Mucosa of descending colon (tissue), 3 donors: ENCODE measurements around the gene HOXB13. TPM values are rescaled to one million over a fixed set of nuclear protein-coding genes. Genes with fewer than 3 reads are reported as not detected.

Source experiments
- ATAC-seq: fragments of 200-7000 bp; cut with Tn5 transposase; one replicate; pipeline ENCODE4 v1.9.1; 2020; ENCODE audit warnings: mild to moderate bottlenecking, moderate library complexity
- DNase-seq, 3 donors: peaks; one replicate each; pipeline ENCODE4 v3.0.0-alpha.2; 2020
- H3K36me3 ChIP-seq: fragments of 200-600 bp; one replicate; pipeline ENCODE4 v1.8.0; 2021; ENCODE audit warnings: low read depth, mild to moderate bottlenecking
- H3K4me1 ChIP-seq: fragments of 200-600 bp; one replicate; pipeline ENCODE4 v1.8.0; 2021; ENCODE audit warnings: low read depth, mild to moderate bottlenecking
- H3K4me3 ChIP-seq: fragments of 200-600 bp; one replicate; pipeline ENCODE4 v1.8.0; 2021; ENCODE audit warnings: mild to moderate bottlenecking
- H3K9me3 ChIP-seq: fragments of 200-600 bp; one replicate; pipeline ENCODE4 v1.8.0; 2021; ENCODE audit warnings: mild to moderate bottlenecking
- CTCF ChIP-seq: fragments of 200-600 bp; IDR thresholded peaks from one replicate; pipeline ENCODE4 v1.8.0; 2022; ENCODE audit warnings: antibody characterized with exemption, mild to moderate bottlenecking
- intact Hi-C, 2 donors: fragments of 100-400 bp; cut with DNase I in 1 of 2; cut with micrococcal nuclease in 1 of 2; formaldehyde crosslinking; loops; one replicate each; pipeline versions ENCODE4 v1.11.0 to v1.11.1; 2022; cut with DNase I, micrococcal nuclease
- total RNA-seq, 3 donors: library from RNA; stranded (reverse); fragmentation: NEBNext Ultra II Directional in 2 of 3; extraction: Animal tissue kit (Norgen Biotek cat#: 25700) in 2 of 3; gene quantifications; one replicate each; pipeline versions ENCODE4 v1.2.1 to v1.2.4, GENCODE V29; 2021 to 2023
- donor health status: DM: no; HTN: no; CAD: no; lungs with moderate emphysema.
- donor health status: DM: no; HTN: no; CAD: no.
- donor health status: DM: no; HTN: yes; CAD: no.

Gene HOXB13
- total RNA-seq, 3 donors from 2014 or later = 12.2 to 65.4 (median 48.2) TPM

DNA sequence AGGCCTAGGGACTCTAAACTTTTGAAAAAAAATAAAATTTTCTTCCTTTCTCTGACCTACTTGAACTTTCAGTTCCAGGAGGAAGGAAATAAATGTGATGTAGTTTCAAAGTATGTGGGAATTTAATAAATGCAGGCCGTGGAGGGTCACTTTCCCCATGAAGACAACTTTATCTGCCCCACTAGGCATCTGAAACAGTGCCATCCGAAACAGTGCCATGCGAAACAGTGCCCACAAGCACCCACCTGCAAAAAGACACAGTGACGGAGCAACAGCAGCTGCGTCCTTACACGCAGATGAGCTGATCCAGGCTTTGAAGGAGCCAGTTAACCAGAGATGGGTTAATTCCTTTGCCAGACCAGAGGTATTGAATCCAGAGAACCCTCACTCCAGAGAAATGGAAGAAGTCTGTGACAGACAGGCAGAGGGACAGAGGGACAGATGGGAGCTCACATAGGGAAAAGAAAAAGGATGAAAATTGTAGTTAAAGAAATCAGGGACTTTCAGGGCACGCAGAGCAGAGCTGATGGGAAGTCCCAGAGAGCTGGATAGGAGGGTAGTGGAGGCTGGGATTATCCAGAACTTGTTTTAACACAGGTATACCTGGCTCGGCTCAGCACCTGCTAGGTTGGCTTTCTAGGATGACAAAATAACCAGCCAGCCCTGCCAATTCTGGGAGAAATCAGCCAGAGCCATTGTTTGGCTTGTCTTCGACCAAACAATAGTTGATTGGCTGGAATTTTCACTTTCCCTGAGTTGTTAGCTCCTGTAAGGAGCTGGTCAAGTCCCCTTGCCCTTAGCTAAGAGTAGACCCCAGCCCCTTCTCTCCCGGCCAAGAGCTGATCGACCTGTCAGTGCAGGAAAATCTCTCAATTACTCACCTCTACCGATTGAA is 17.1 kb upstream of the HOXB13 start:
- peak; percentile 10 for ATAC-seq
- no peak for TF ChIP-seq CTCF

DNA sequence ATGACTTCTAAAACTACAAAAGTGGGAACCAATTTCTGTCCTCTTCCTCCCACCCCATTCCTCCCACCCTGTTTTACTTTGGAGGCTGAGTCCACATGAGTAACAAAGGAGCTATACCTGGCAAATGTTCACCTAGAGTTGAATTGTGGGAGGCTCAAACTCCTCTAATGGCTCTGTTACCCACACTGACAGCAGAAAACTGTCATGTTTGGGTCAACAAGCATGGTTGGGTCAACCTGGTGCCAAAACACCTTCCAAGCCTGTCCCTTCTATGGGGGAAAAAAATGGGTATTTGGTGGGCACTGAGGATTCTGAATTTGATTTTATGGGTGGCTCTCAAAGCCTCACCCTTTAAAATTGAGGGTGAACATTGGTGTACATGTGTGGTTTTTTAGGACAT is 12.0 kb upstream of the HOXB13 start:
- Histone ChIP-seq H3K4me1 (no peaks in the 10 kb centered on the region), H3K9me3 (no peaks in the 10 kb centered on the region), H3K4me3 (no peak overlapping the region), H3K36me3 (no peaks in the 10 kb centered on the region)
- DNase-seq (no peak), ATAC-seq (no peak)
- no peak for TF ChIP-seq CTCF
- intact Hi-C loops = no loop called here

More for the DNA sequence above, 17.1 kb upstream of the HOXB13 start:
- no peak for DNase-seq
- no peak overlapping the region for H3K4me3 ChIP-seq
- H3K4me1 ChIP-seq = no peaks in the 10 kb centered on the region
- no peaks in the 10 kb centered on the region for H3K36me3 ChIP-seq
- intact Hi-C loops = no loop called here
- no peaks in the 10 kb centered on the region for H3K9me3 ChIP-seq

DNA sequence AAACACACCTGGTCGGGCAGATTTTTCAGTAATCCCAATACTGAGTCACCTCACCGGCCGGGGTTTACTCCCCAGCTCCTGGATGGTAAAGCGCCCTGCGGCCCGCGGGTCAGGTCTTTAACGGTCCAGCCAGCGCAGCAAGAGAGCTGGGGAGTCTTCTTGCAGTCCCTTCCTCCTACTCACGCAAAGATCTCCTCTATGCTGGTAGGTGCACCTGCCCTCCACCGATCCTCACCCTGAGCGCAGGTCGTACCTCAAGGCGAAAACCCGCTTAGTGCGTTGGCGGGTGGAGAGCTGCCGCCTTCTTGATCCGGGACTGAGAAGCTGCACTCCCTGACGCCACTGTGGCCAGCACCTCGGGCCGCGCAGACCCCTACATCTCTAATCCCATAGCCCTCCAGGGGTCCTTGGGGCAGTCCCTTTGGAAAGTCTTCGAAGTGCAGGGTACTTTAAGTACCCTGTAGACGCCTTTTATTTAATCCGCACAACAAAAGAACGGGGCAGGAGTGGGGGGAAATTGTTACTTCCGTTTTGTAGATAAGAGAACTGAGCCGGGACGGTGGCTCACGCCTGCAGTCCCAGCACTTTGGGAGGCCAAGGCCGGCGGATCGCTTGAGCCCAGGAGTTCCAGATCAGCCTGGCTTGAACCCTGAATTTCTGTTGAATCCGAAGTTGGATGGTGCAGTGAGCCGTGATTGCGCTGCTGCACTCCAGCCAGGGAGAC is 10.4 kb upstream of the HOXB13 start:
- no peak for TF ChIP-seq CTCF
- H3K36me3 ChIP-seq = no peaks in the 10 kb centered on the region
- H3K9me3 ChIP-seq = no peaks in the 10 kb centered on the region
- DNase-seq = no peak
- no peak for ATAC-seq
- no peak overlapping the region for H3K4me3 ChIP-seq
- H3K4me1 ChIP-seq = no peaks in the 10 kb centered on the region
- intact Hi-C loops = no loop called here

GRCh38 chr17:48738424-48738802 is 9.9 kb upstream of the HOXB13 start:
- H3K36me3 ChIP-seq = no peaks in the 10 kb centered on the region
- no peak for TF ChIP-seq CTCF
- intact Hi-C loops = no loop called here
- no peaks in the 10 kb centered on the region for H3K4me1 ChIP-seq
- no peak for ATAC-seq
- no peaks in the 10 kb centered on the region for H3K9me3 ChIP-seq
- no peak for DNase-seq
- no peak overlapping the region for H3K4me3 ChIP-seq

DNA sequence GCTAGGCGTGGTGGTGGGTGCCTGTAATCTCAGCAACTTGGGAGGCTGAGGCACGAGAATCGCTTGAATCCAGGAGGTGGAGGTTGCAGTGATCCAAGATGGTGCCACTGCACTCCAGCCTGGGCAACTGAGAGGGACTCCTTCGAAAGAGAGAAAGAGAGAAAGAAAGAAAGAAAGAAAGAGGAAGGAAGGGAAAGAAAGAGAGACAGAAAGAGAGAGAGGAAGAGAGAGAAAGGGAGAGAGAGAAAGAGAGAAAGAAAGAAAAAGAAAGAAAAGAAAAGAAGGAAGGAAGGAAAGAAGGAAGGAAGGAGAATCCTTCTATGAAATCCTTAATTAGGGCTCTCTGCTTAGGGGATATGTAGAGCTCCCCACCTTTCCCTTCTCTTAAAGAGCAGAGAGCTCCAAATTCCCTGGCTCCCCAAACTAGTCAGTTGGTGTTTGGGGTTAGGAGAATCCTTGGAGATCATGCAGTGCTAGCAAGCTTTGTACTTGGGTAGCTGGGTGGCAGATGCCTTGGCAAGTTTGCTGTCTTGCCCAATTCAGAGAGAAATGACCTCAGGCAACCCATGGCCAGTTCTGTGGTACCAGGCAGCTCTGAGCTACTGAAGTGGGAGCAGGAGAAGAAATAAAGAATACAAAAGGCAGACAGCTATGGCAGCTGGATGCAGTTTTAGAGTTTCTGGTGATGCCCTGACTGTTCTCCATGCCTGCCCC is 8.9 kb upstream of the HOXB13 start:
- intact Hi-C loops = no loop called here
- no peak for TF ChIP-seq CTCF
- Histone ChIP-seq H3K4me1 (no peaks in the 10 kb centered on the region), H3K4me3 (no peak overlapping the region), H3K36me3 (no peaks in the 10 kb centered on the region), H3K9me3 (no peaks in the 10 kb centered on the region)
- ATAC-seq = no peak
- DNase-seq = no peak
